ENCODE data around the gene ILK.

DNA sequence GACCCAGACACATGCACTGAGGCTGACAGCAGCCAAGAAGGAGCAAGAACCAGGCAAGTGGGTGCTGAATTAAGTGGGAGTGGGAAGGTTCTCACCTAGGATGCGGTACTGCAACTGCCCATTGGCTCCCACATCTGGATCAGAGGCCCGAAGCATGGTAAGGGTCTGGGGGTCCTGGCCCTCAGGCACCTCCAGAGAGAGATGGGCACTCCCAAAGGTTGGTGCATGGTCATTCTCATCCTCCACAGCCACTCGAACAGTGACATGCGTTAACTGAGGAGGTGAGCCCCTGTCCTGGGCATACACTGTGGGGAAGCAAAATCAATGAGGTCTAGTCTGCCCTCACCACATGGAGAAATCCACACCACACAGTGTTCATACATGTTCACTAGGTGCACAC is 25.0 kb downstream of the ILK start:
- TF ChIP-seq, protein P1, sequence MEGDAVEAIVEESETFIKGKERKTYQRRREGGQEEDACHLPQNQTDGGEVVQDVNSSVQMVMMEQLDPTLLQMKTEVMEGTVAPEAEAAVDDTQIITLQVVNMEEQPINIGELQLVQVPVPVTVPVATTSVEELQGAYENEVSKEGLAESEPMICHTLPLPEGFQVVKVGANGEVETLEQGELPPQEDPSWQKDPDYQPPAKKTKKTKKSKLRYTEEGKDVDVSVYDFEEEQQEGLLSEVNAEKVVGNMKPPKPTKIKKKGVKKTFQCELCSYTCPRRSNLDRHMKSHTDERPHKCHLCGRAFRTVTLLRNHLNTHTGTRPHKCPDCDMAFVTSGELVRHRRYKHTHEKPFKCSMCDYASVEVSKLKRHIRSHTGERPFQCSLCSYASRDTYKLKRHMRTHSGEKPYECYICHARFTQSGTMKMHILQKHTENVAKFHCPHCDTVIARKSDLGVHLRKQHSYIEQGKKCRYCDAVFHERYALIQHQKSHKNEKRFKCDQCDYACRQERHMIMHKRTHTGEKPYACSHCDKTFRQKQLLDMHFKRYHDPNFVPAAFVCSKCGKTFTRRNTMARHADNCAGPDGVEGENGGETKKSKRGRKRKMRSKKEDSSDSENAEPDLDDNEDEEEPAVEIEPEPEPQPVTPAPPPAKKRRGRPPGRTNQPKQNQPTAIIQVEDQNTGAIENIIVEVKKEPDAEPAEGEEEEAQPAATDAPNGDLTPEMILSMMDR (IDR thresholded peaks at IDR 0.05) = no peak
- no peak for TF ChIP-seq POLR2A (IDR thresholded peaks at IDR 0.05)

Measured in thyroid gland (tissue), 4 donors.